PC-9 (cell line): ENCODE data around the gene ZMYND11. TPM values are rescaled to one million over a fixed set of nuclear protein-coding genes. Genes with fewer than 3 reads are reported as not detected.

Experiments
- BruUV-seq: library from RNA; stranded (reverse); fragments of 400-500 nt; replicated peaks from 2 replicates; lab custom pipeline; 2021; lab: Mats Ljungman, UMichigan
- CTCF ChIA-PET: fragments of 300-600 bp; sonication (Branson Sonifier 250); formaldehyde crosslinking; loops from one replicate; lab custom pipeline; 2022; ENCODE audit warnings: antibody characterized with exemption; lab: Charles Lee
- POLR2A ChIA-PET: fragments of 300-600 bp; sonication (Branson Sonifier 250); formaldehyde crosslinking; loops from one replicate; lab custom pipeline; 2022; ENCODE audit warnings: antibody characterized with exemption; ENCODE audit not compliant: unreplicated experiment; lab: Charles Lee
- DNase-seq, 2 experiments: peaks; one replicate each; pipeline versions ENCODE4 v3.0.0 to v3.0.0-alpha.2; 2015 to 2022; ENCODE audit warnings: mixed read lengths in 1 of 2
- H2AFZ ChIP-seq: fragments of 200-600 bp; sonication (generic); 2 replicates; pipeline ENCODE4 v1.8.1; 2017; ENCODE audit warnings: antibody characterized with exemption
- H3F3A ChIP-seq: fragments of 200-600 bp; sonication (generic); 2 replicates; pipeline ENCODE4 v1.8.1; 2017; ENCODE audit warnings: antibody characterized with exemption, mild to moderate bottlenecking, low read depth; ENCODE audit not compliant: insufficient read depth
- H3K27ac ChIP-seq: fragments of 200-600 bp; sonication (generic); 2 replicates; pipeline ENCODE4 v1.6.1; 2016; ENCODE audit warnings: mixed run types
- H3K27me3 ChIP-seq: fragments of 200-600 bp; sonication (generic); 2 replicates; pipeline ENCODE4 v1.6.1; 2016; ENCODE audit warnings: low read depth, mixed run types; ENCODE audit not compliant: insufficient read depth
- H3K36me3 ChIP-seq: fragments of 200-600 bp; sonication (generic); 2 replicates; pipeline ENCODE4 v1.6.1; 2016; ENCODE audit warnings: low read depth, mixed run types
- H3K4me1 ChIP-seq: fragments of 200-600 bp; sonication (generic); replicated peaks from 2 replicates; pipeline ENCODE4 v1.6.1; 2016; ENCODE audit warnings: mixed run types; ENCODE audit not compliant: insufficient read depth
- H3K4me2 ChIP-seq: fragments of 200-600 bp; sonication (generic); 2 replicates; pipeline ENCODE4 v1.6.1; 2017; ENCODE audit warnings: mixed run types
- H3K4me3 ChIP-seq: fragments of 200-600 bp; sonication (generic); 2 replicates; pipeline ENCODE4 v1.6.1; 2016; ENCODE audit warnings: mixed run types
- H3K79me2 ChIP-seq: fragments of 200-600 bp; sonication (generic); 2 replicates; pipeline ENCODE4 v1.6.1; 2017; ENCODE audit warnings: low read depth, mixed run types
- H3K9me2 ChIP-seq: fragments of 200-600 bp; sonication (generic); 2 replicates; pipeline ENCODE4 v1.8.1; 2017; ENCODE audit warnings: mild to moderate bottlenecking; ENCODE audit not compliant: insufficient read depth
- H3K9me3 ChIP-seq: fragments of 200-600 bp; sonication (generic); 2 replicates; pipeline ENCODE4 v1.8.1; 2016; ENCODE audit warnings: low read depth; ENCODE audit not compliant: insufficient read depth
- H4K20me1 ChIP-seq: fragments of 200-600 bp; sonication (generic); 2 replicates; pipeline ENCODE4 v1.8.1; 2017; ENCODE audit not compliant: insufficient read depth
- EZH2 ChIP-seq: fragments of 200-600 bp; sonication (generic); IDR thresholded peaks from 2 replicates; pipeline ENCODE4 v1.8.0; 2017; ENCODE audit warnings: antibody characterized with exemption, low read depth
- intact Hi-C: fragments of 100-400 bp; cut with micrococcal nuclease; formaldehyde crosslinking; loops from one replicate; pipeline ENCODE4 v1.10.0; 2022; ENCODE audit not compliant: unreplicated experiment
- total RNA-seq: library from RNA; stranded (reverse); gene quantifications from 2 replicates; pipeline ENCODE4 v1.2.3, GENCODE V29; 2021
- TF ChIP-seq, protein P1 (sequence below): fragments of 200-600 bp; sonication (generic); conservative IDR thresholded peaks from 2 replicates; pipeline ENCODE4 v1.6.1; 2017; ENCODE audit warnings: mixed run types, antibody characterized with exemption, mild to moderate bottlenecking, moderate library complexity

The ZMYND11 gene
- total RNA-seq, 1 experiment from 2014 or later, result 51.7 TPM

DNA sequence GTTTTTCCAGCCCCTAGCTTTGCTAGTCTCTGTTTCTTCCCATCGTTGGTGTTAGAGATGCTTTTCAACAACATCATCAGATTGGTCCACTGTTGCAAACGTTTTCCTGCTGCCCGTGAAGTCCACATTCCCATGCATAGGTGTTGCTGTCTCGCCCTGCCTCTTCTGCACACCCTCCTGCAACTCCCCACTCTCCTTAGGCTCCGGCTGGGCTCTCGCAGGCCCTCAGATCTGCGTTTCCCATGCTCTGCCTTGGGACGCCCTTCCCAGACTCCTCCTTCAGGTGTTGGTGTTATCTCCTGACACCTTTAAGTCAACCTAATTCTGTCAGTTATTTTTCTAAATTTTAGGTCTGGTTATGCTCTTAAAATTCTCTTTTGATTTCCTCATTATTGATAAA is 55.0 kb downstream of the ZMYND11 start:
- H4K20me1 ChIP-seq, result no peaks in the 10 kb centered on the region
- ChIA-PET CTCF (no interaction called here), POLR2A (no interaction called here)
- no peak overlapping the region for H3K4me3 ChIP-seq
- intact Hi-C loops, result no loop called here
- no peak overlapping the region for H3K4me2 ChIP-seq
- no peaks in the 10 kb centered on the region for H3F3A ChIP-seq
- no peaks in the 10 kb centered on the region for H3K4me1 ChIP-seq
- no peak for DNase-seq
- no peak overlapping the region for H2AFZ ChIP-seq
- H3K36me3 ChIP-seq, result no peaks in the 10 kb centered on the region
- no peaks in the 10 kb centered on the region for H3K9me2 ChIP-seq
- H3K9me3 ChIP-seq, result no peaks in the 10 kb centered on the region
- H3K27me3 ChIP-seq, result no peaks in the 10 kb centered on the region
- no TSS peak for BruUV-seq
- no peak overlapping the region for H3K27ac ChIP-seq
- TF ChIP-seq, protein P1, sequence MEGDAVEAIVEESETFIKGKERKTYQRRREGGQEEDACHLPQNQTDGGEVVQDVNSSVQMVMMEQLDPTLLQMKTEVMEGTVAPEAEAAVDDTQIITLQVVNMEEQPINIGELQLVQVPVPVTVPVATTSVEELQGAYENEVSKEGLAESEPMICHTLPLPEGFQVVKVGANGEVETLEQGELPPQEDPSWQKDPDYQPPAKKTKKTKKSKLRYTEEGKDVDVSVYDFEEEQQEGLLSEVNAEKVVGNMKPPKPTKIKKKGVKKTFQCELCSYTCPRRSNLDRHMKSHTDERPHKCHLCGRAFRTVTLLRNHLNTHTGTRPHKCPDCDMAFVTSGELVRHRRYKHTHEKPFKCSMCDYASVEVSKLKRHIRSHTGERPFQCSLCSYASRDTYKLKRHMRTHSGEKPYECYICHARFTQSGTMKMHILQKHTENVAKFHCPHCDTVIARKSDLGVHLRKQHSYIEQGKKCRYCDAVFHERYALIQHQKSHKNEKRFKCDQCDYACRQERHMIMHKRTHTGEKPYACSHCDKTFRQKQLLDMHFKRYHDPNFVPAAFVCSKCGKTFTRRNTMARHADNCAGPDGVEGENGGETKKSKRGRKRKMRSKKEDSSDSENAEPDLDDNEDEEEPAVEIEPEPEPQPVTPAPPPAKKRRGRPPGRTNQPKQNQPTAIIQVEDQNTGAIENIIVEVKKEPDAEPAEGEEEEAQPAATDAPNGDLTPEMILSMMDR, result no peak
- no peak for TF ChIP-seq EZH2
- no peaks in the 10 kb centered on the region for H3K79me2 ChIP-seq

DNA sequence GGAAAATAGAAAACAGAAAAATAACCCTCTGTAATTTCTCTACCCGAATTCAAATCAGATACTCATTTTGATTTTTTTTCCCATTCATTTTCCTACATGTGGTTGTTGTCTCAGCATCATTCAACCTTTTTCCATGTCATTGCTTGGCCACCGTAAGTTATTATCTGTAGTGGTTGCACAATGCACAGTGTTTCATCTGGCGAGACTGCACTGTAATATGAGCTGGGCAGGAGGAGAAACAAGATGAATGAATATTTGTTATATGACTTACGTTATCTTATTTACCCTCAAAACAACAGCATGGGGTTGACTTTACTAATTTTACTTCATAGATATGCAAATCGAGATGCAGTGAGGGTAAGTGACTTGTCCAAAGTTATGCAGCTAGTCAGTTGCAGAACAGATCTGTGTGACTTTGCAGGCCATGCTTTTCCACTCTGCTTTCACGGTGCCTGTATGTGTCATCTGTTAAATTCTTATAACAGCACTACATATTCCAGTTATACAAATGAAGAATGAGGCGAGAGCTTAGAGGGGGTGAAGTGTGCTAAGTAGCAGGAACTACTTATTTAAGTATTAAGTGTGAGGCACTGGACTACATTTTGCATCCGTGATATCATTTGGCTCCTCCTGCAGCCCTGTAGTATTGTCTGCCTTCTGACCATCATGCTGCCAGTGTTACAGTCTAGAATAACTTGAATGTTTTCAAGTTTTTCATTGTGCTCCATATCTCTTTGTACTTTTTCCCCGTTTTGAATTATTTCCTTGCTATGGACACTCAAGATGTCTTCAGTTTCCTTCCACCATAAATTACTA is 56.7 kb downstream of the ZMYND11 start:
- CTCF ChIA-PET, result no interaction called here
- Histone ChIP-seq H3K4me1 (no peaks in the 10 kb centered on the region), H3K9me2 (no peaks in the 10 kb centered on the region), H3F3A (no peaks in the 10 kb centered on the region), H3K79me2 (no peaks in the 10 kb centered on the region), H2AFZ (no peak overlapping the region), H3K4me3 (no peak overlapping the region), H3K4me2 (no peak overlapping the region), H3K36me3 (no peaks in the 10 kb centered on the region), H3K9me3 (no peaks in the 10 kb centered on the region), H3K27ac (no peak overlapping the region), H4K20me1 (no peaks in the 10 kb centered on the region), H3K27me3 (no peaks in the 10 kb centered on the region)
- no peak for DNase-seq
- POLR2A ChIA-PET, result no interaction called here
- TF ChIP-seq, protein P1, result no peak
- TF ChIP-seq EZH2, result no peak
- intact Hi-C loops, result no loop called here
- no TSS peak for BruUV-seq

DNA sequence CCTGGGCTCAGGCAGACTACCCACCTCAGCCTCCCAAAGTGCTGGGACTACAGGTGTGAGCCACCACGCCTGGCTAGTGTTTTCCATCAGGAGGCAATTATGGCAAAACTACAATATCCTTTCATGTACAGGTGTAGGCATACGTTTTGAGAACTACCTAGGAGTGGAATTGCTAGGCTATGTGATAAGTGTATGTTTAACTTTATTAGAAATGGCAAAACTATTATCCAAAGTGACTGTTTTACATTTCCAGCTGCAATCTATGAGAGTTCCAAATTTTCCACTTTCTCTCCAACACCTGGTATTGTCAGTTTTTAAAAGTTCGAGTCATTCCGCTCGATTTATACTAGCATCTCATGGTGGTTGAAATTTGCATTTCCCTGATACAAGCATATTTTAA is 59.0 kb downstream of the ZMYND11 start:
- CTCF ChIA-PET, result no interaction called here
- no peaks in the 10 kb centered on the region for H3K4me1 ChIP-seq
- no peak overlapping the region for H3K27ac ChIP-seq
- no peak overlapping the region for H3K4me3 ChIP-seq
- no peaks in the 10 kb centered on the region for H3K9me2 ChIP-seq
- no peak for DNase-seq
- POLR2A ChIA-PET, result no interaction called here
- TF ChIP-seq, protein P1, result no peak
- TF ChIP-seq EZH2, result no peak
- no peaks in the 10 kb centered on the region for H3K9me3 ChIP-seq
- intact Hi-C loops, result no loop called here
- H4K20me1 ChIP-seq, result no peaks in the 10 kb centered on the region
- no peaks in the 10 kb centered on the region for H3K27me3 ChIP-seq
- BruUV-seq, result no TSS peak
- no peaks in the 10 kb centered on the region for H3K79me2 ChIP-seq
- H3K4me2 ChIP-seq, result no peak overlapping the region
- H3K36me3 ChIP-seq, result no peaks in the 10 kb centered on the region
- H2AFZ ChIP-seq, result no peak overlapping the region
- H3F3A ChIP-seq, result no peaks in the 10 kb centered on the region
